Erythroblast (primary cell): ENCODE results near the gene TSPEAR.

ENCODE experiments used
- GATA1 ChIP-seq: IDR thresholded peaks from 2 replicates; pipeline ENCODE4 v1.6.1; 2011; ENCODE audit warnings: low read depth, mild to moderate bottlenecking, control low read depth, low read length, moderate library complexity
- POLR2A ChIP-seq: IDR thresholded peaks from 2 replicates; pipeline ENCODE4 v1.6.1; 2011; ENCODE audit warnings: mild to moderate bottlenecking, low read length

DNA sequence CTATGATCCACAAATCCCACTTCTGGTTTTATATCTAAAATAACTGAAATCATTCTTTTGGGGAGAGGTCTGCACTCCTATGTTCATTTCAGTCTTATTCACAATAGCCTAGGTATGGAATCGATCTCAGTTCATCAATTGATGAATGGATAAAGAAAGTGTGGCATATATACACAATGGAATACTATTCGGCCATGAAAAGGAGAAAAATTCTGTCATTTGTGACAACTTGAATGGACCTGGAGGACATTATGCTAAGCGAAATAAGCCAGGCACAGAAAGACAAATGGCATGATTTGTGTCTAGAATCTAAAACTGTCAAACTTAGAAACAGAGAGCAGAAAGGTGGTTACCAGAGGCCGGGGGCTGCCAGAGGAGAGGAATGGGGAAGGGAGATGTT, 104.9 kb downstream of the TSPEAR start:
- TF ChIP-seq POLR2A = no peak
- no peak for TF ChIP-seq GATA1
